Liver (tissue), 9 donors: ENCODE results near the gene DLK2. TPM values are rescaled to one million over a fixed set of nuclear protein-coding genes. Genes with fewer than 3 reads are reported as not detected.

Experiments used
- DNase-seq: peaks from one replicate; pipeline ENCODE4 v3.0.0-alpha.2; 2017; ENCODE audit warnings: low spot score
- H3K27ac ChIP-seq, 2 donors: one replicate each; pipeline ENCODE4 v1.7.0; 2013; ENCODE audit warnings: inconsistent platforms in 2 of 2, low read length in 2 of 2, control low read depth in 1 of 2, low read depth in 1 of 2, mild to moderate bottlenecking in 1 of 2
- H3K27me3 ChIP-seq, 4 donors: one replicate each; pipeline versions ENCODE4 v1.6.1 to v1.7.0; 2013; ENCODE audit warnings: low read length in 3 of 4, inconsistent platforms in 1 of 4, mild to moderate bottlenecking in 1 of 4, moderate library complexity in 1 of 4; ENCODE audit not compliant: control insufficient read depth in 4 of 4, insufficient read depth in 4 of 4
- H3K36me3 ChIP-seq, 4 donors: one replicate each; pipeline versions ENCODE4 v1.6.1 to v1.7.0; 2013; ENCODE audit warnings: low read length in 3 of 4, mild to moderate bottlenecking in 3 of 4, low read depth in 1 of 4, moderate library complexity in 1 of 4; ENCODE audit not compliant: control insufficient read depth in 4 of 4, insufficient read depth in 3 of 4
- H3K4me1 ChIP-seq, 4 donors: one replicate each; pipeline versions ENCODE4 v1.6.1 to v1.7.0; 2013; ENCODE audit warnings: low read length in 3 of 4, mild to moderate bottlenecking in 3 of 4, moderate library complexity in 1 of 4; ENCODE audit not compliant: control insufficient read depth in 4 of 4, insufficient read depth in 4 of 4
- H3K4me3 ChIP-seq, 3 donors: one replicate each; pipeline versions ENCODE4 v1.6.1 to v1.7.0; 2013; ENCODE audit warnings: low read length in 3 of 3, control low read depth in 1 of 3, low read depth in 1 of 3, mild to moderate bottlenecking in 1 of 3
- H3K9ac ChIP-seq, 2 donors: one replicate each; pipeline ENCODE4 v1.7.0; 2013; ENCODE audit warnings: low read length in 2 of 2, mild to moderate bottlenecking in 2 of 2, moderate library complexity in 2 of 2, control low read depth in 1 of 2, low read depth in 1 of 2
- H3K9me3 ChIP-seq, 4 donors: one replicate each; pipeline versions ENCODE4 v1.6.1 to v1.7.0; 2013; ENCODE audit warnings: low read length in 3 of 4; ENCODE audit not compliant: control insufficient read depth in 4 of 4
- ATF3 ChIP-seq: IDR thresholded peaks from 2 replicates; pipeline ENCODE4 v1.6.1; 2016; ENCODE audit warnings: antibody characterized with exemption
- CTCF ChIP-seq: fragments of 150-350 bp; IDR thresholded peaks from 2 replicates; pipeline ENCODE4 v1.5.1; 2017; ENCODE audit warnings: improper control_type of control experiment, low read depth, low read length; ENCODE audit not compliant: missing input control
- EGR1 ChIP-seq, 2 donors: IDR thresholded peaks; 2 replicates each; pipeline ENCODE4 v1.6.1; 2016 to 2018; ENCODE audit warnings: antibody characterized with exemption in 2 of 2, low read depth in 2 of 2
- FOXA1 ChIP-seq: IDR thresholded peaks from 2 replicates; pipeline ENCODE4 v1.6.1; 2016; ENCODE audit warnings: antibody characterized with exemption
- FOXA2 ChIP-seq: IDR thresholded peaks from 2 replicates; pipeline ENCODE4 v1.6.1; 2016; ENCODE audit warnings: antibody characterized with exemption
- GABPA ChIP-seq, 2 donors: IDR thresholded peaks in 1 of 2; conservative IDR thresholded peaks in 1 of 2; 2 replicates each; pipeline ENCODE4 v1.6.1; 2016; ENCODE audit warnings: antibody characterized with exemption in 2 of 2, mild to moderate bottlenecking in 1 of 2, moderate library complexity in 1 of 2
- HNF4A ChIP-seq, 2 donors: conservative IDR thresholded peaks; 2 replicates each; pipeline ENCODE4 v1.6.1; 2016; ENCODE audit warnings: antibody characterized with exemption in 2 of 2, mild to moderate bottlenecking in 2 of 2
- HNF4G ChIP-seq: IDR thresholded peaks from 2 replicates; pipeline ENCODE4 v1.6.1; 2016; ENCODE audit warnings: antibody characterized with exemption
- JUND ChIP-seq, 2 donors: IDR thresholded peaks; 2 replicates each; pipeline ENCODE4 v1.6.1; 2016; ENCODE audit warnings: antibody characterized with exemption in 2 of 2
- MAX ChIP-seq: IDR thresholded peaks from 2 replicates; pipeline ENCODE4 v1.6.1; 2016; ENCODE audit warnings: antibody characterized with exemption
- NR2F2 ChIP-seq: IDR thresholded peaks from 2 replicates; pipeline ENCODE4 v1.6.1; 2016; ENCODE audit warnings: antibody characterized with exemption
- RAD21 ChIP-seq, 2 donors: IDR thresholded peaks; 2 replicates each; pipeline ENCODE4 v1.6.1; 2016; ENCODE audit warnings: antibody characterized with exemption in 2 of 2, mild to moderate bottlenecking in 2 of 2
- REST ChIP-seq: IDR thresholded peaks from 2 replicates; pipeline ENCODE4 v1.6.1; 2016; ENCODE audit warnings: antibody characterized with exemption, mild to moderate bottlenecking
- RXRA ChIP-seq, 2 donors: IDR thresholded peaks; 2 replicates each; pipeline ENCODE4 v1.6.1; 2017 to 2018; ENCODE audit warnings: antibody characterized with exemption in 2 of 2, mild to moderate bottlenecking in 1 of 2
- SP1 ChIP-seq: IDR thresholded peaks from 2 replicates; pipeline ENCODE4 v1.6.1; 2018; ENCODE audit warnings: antibody characterized with exemption, mild to moderate bottlenecking
- TAF1 ChIP-seq: conservative IDR thresholded peaks from 2 replicates; pipeline ENCODE4 v1.6.1; 2016; ENCODE audit warnings: antibody characterized with exemption, mild to moderate bottlenecking
- YY1 ChIP-seq: IDR thresholded peaks from 2 replicates; pipeline ENCODE4 v1.6.1; 2016; ENCODE audit warnings: antibody characterized with exemption, mild to moderate bottlenecking
- ZBTB33 ChIP-seq: IDR thresholded peaks from 2 replicates; pipeline ENCODE4 v1.6.1; 2016; ENCODE audit warnings: antibody characterized with exemption
- WGBS: extraction: QIAGEN DNeasy Blood & Tissue Kit; methylation state at CpG from one replicate; pipeline ENCODE4 v1.1.7; 2013; 5-methylcytosine and 5-hydroxymethylcytosine counted together
- polyA plus RNA-seq, 2 donors: library from polyadenylated mRNA; stranded (reverse) in 1 of 2; unstranded in 1 of 2; fragments of 200-250 nt in 1 of 2; fragments of >200 nt in 1 of 2; fragmentation: Nextera tagmentation in 1 of 2; extraction: Ambion mirVana in 1 of 2; gene quantifications; one replicate each; pipeline versions ENCODE4 v1.2.1 to v1.2.3, GENCODE V29; 2013 to 2015
- total RNA-seq, 2 donors: library from RNA; depleted of rRNA; stranded (reverse); fragments of >200 nt; gene quantifications; one replicate each; pipeline ENCODE4 v1.2.3, GENCODE V29; 2014
- donor health status: healthy.
- donor health status: healthy.
- donor health status: healthy.
- donor health status: healthy.
- donor health status: healthy.

The DLK2 gene
- total and polyA plus RNA-seq, 4 donors: 0.08 to 1.0 (median 0.08) TPM; not detected in 1

GRCh38 chr6:43465948-43466347 is 10.6 kb upstream of the DLK2 start:
- Histone ChIP-seq H3K36me3 (no peaks in the 10 kb centered on the region), H3K27ac (no peak overlapping the region), H3K4me3 (no peak overlapping the region), H3K9ac (no peak overlapping the region), H3K27me3 (no peaks in the 10 kb centered on the region), H3K4me1 (no peaks in the 10 kb centered on the region), H3K9me3 (no peaks in the 10 kb centered on the region)
- no peak for TF ChIP-seq RAD21 (IDR thresholded peaks at IDR 0.05)
- no peak for TF ChIP-seq MAX
- TF ChIP-seq REST: no peak
- TF ChIP-seq FOXA1: no peak
- no peak for TF ChIP-seq HNF4G
- no peak for TF ChIP-seq CTCF
- TF ChIP-seq GABPA (IDR thresholded peaks at IDR 0.05 in 1 of 2, conservative IDR thresholded peaks at IDR 0.05 in 1 of 2): no peak
- no peak for DNase-seq
- whole genome bisulfite sequencing: 68% methylated on average over 2 of the region's 2 CpGs

- Histone ChIP-seq H3K9ac (no peak overlapping the region), H3K9me3 (no peaks in the 10 kb centered on the region), H3K27me3 (no peaks in the 10 kb centered on the region), H3K36me3 (no peaks in the 10 kb centered on the region), H3K4me1 (no peaks in the 10 kb centered on the region), H3K4me3 (no peak overlapping the region), H3K27ac (no peak overlapping the region)
- WGBS: 85% methylated on average over 8 of the region's 8 CpGs
- no peak for DNase-seq
- TF ChIP-seq MAX (no peak), REST (no peak), HNF4G (no peak), SP1 (no peak), NR2F2 (no peak), RAD21 (IDR thresholded peaks at IDR 0.05) (no peak), EGR1 (IDR thresholded peaks at IDR 0.05; ENCODE audit: low read depth in 2 of 2) (no peak), TAF1 (no peak), FOXA1 (no peak), JUND (IDR thresholded peaks at IDR 0.05) (no peak), YY1 (no peak), CTCF (no peak), RXRA (IDR thresholded peaks at IDR 0.05) (no peak), ATF3 (no peak), GABPA (IDR thresholded peaks at IDR 0.05 in 1 of 2, conservative IDR thresholded peaks at IDR 0.05 in 1 of 2) (no peak), ZBTB33 (no peak), HNF4A (conservative IDR thresholded peaks at IDR 0.05) (no peak), FOXA2 (no peak)
Measured at GRCh38 chr6:43464337-43464736, 9.0 kb upstream of the DLK2 start.
